HG03066 (cell line): ENCODE measurements around the gene ATL1.
"Not testable (repeated sequence)": the region's sequence is repeated elsewhere in the genome, so short reads cannot be mapped to it uniquely, and the experiment has no call there.

ENCODE experiments used
- ATAC-seq: cut with Tn5 transposase; IDR thresholded peaks from one replicate; pipeline ENCODE4 v1.9.1; 2021; ENCODE audit warnings: low read depth; ENCODE audit not compliant: unreplicated experiment

ATL1 gene

DNA sequence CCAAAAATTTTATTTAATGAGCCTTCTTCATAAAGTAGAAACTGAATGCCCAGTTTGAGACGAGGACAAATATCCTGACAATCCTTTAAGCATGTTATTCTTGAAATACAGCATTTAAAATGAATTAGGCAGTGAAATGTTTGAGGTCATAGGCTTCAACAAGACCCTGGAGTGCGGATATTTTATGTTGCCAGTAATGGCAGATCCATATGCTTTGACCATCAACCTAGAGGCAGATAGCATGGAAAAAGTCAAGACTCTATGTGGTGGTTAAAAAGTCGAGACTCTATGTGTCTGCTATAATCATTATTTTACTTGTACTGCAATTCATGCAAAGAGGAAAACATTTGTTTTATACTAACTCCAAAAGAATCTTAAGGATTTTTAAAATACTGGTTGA lies 25.5 kb upstream of the ATL1 start:
- ATAC-seq = no peak

DNA sequence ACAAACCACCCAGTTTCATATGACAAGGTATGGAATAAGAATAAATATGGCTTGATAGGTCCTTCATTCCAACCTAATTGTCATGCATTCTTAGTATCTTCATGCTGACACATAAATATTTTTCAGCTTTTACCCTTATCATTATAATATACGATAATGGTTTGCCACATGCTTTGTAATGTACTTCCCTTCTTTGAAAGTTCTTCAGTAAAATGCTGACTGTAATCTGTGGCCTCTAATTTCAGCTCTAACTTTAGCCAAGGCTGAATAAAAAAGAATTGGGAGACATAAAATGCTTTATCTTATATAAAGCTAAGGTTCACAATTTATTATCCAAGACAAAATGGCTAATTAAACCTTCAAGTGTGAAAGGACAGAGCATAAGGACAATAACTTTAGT lies 24.9 kb upstream of the ATL1 start:
- ATAC-seq = no peak

DNA sequence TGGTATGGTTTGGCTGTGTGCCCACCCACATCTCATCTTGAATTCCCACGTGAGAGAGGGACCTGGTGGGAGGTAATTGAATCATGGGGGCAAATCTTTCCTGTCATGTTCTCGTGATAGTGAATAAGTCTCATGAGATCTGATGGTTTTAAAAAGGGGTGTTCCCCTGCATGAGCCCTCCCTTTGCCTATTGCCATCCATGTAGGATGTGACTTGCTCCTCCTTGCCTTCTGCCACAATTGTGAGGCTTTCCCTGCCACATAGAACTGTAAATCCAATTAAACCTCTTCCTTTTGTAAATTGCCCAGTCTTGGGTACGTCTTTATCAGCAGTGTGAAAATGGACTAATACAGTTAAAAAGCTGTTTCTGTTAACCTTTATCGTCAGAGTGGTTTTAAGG lies 21.9 kb upstream of the ATL1 start:
- ATAC-seq = not testable (repeated sequence)

DNA sequence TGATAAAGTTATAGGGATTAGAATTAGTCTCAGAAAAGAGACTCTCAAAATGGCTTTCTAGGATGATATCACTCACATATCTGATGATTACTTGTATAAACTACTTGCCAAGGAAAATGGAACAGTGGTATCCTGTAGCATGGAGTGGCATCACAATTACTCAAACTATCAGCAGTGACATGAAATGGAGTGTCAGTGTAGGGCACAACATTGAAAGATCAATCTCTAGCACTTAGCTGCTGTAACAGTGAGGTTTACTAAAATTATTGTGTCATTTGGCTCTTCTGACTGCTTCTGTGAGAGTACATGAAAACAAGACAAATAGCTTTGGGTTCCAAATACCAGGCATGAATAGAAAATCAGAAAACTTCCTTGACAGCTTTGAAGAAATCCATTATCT lies 20.9 kb upstream of the ATL1 start:
- ATAC-seq = no peak

DNA sequence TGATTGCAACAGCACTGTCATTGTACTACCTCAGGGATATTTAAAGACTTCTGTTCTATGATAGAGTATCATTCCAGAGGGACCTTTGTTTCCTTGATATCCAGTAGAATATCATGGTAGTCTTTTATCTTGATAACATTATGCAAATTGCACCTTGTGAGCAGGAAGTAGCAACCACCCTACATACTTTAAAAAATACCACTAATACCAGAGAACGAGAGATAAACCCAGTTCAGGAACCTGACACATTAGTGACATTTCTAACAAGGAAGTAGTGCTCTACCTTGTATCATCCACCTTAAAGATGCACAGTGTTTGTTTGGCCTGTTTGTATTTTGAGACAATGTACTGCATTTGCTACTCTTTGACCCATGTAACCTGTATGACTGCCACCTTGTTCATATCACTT lies 18.8 kb upstream of the ATL1 start:
- ATAC-seq = no peak

DNA sequence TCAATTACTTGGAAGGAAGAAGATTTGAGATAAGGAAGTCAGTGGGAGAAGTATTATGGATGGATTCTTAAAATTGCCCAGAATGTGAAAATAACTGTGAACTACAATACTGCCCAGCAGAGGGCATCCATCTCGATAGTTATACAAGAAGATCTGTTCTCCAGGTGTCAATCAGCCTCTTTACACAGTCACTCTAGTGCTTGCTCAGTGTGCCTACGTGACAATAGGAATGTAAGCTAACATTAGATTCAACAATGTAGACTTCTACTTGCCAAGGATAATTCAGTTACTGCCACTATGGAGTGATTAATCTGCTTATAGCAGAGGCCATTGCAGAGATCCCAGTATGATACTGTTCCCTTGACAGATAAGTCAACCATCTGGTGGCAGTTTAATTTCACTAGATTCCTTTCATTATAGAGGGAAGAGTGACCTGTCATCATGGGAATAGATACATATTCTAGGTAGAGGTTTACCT lies 17.0 kb upstream of the ATL1 start:
- ATAC-seq = no peak

DNA sequence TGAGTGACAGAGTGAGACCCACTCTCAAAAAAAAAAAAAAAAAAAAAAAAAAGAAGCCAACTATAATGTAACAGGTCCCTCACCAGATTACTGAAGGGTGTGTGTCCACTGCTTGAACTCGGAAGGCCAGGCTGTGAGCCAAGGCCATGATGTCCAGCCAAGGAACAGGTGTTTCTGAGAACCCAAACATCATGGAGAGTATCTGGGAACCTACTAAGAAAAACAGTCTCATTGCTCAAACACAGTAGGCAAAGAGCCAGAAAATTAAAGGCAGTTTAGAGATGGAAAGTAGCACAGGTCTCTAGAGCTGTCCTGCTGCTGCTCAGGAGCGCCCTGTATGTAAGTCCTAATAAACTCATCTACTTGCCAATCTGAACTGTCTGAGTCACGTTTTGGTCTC lies 15.0 kb upstream of the ATL1 start:
- ATAC-seq = no peak

DNA sequence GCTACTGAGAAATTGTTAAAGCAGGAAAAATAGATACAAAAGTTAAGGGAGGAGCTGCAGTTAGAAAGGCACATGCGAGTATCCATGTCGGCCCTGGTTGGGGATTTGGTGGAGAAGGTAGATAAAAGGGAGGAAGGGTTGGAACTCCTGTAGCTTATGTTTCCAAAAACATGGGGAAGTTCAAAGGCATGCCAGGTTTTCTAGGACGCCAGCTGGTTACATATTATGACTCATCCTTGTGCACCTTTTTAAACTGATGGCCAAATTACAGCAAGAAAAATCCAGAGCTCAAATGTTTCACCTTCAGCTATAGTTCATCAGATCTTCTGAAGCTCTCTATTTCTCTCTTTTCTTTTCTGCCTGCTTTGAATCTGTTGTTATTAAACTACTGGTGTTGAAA lies 14.3 kb upstream of the ATL1 start:
- ATAC-seq = no peak

DNA sequence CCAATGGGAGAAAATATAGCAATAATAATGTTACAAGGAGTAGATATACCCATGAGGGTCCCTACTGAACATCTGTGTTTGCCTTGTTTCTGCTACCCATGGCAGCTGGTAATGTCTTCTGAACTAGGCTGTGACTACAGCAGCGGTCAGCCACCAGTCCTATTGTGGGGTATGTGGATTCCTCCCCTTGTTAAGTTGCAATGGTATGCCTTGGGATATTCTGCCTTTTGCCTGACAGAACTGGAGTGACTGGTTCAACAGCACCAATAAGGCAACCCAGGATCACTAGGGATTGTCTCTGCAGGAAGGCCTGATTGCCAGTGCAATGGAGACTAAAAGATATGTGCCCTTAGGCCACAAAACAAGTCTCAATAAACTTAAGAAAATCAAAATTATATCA lies 9.7 kb upstream of the ATL1 start:
- ATAC-seq = no peak

DNA sequence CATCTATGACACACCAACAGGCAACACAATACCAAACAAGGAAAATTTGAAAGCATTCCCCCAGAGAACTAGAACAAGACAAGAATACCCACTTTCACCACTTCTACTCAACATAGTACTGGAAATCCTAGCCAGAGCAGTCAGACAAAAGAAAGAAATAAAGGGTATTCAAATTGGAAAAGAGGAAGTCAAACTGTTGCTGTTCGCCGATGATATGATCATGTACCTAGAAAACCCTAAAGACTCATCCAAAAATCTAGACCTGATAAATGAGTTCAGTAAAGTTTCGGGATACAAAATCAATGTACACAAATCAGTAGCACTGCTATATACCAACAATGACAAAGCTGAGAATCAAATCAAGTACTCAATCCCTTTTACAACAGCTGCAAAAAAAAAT lies 8.1 kb upstream of the ATL1 start:
- ATAC-seq = no peak

DNA sequence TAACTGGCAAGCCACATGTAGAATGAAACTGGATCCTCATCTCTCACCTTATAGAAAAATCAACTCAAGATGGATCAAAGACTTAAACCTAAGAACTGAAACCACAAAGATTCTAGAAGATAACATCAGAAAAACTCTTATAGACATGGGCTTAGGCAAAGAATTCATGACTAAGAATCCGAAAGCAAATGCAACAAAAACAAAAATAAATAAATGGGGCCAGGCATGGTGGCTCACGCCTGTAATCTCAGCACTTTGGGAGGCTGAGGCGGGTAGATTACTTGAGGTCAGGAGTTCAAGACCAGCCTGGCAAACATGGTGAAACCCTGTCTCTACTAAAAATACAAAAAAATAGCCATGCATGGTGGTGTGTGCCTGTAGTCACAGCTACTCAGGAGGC lies 7.1 kb upstream of the ATL1 start:
- not testable (repeated sequence) for ATAC-seq

DNA sequence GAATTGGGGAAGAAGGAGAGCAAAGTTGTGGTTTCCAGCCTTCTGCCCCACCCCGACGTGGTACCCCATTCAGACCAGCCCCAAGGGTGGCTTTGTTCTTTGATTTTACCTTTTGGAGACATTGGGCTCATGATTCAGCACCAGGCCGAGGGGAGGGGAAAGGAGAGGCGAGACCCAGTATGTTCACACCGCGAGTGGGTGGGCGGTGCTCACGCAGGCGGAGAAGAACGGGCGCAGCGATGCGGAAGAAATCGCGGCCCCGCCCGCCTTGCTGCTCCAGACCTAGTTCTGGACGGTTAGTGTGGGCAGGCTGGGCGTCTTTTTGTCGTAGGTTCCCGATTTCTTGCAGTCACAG lies 963 bp downstream of the ATL1 start:
- ATAC-seq = no peak

DNA sequence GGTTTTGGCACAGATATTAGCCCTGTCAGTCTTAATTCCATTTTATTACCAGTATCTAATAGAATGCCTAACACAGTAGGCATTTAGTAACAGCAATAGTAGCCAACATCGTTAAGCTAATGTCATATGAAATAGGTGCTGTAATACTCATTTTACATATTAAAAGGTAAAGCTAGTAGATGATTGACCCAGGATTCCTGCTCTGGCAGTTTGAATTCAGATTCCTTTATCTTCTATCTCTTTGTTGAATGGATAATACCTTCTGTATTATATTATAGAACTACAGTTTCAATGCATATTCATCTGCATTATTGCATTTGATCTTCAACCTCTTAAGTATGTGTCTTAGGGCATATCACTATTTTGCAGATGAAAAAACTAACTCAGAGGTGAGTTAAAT lies 2.9 kb downstream of the ATL1 start:
- no peak for ATAC-seq

DNA sequence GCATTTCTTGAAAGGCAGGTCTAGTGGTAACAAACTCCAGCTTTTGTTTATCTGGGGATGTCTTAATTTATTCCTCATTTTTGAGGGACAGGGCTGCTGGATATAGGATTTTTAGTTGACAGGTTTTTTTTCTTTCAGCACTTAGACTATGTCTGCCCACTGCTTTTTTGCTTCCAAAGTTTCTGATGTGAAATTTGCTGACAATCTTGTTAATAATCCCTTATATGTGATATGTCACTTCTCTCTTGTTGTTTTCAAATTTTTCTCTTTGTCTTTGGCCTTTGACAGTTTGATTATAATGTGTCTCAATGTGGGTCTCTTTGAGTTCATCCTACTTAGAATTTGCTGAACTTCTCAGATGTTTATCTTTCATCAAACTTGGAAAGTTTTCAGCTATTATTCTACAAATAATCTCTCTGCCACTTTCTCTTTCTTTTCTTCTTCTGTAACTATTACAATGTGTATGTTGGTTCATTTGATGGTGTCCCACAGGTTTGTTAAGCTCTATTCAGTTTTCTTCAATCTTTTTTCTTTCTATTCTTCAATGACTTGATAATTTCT lies 9.8 kb downstream of the ATL1 start:
- no peak for ATAC-seq

DNA sequence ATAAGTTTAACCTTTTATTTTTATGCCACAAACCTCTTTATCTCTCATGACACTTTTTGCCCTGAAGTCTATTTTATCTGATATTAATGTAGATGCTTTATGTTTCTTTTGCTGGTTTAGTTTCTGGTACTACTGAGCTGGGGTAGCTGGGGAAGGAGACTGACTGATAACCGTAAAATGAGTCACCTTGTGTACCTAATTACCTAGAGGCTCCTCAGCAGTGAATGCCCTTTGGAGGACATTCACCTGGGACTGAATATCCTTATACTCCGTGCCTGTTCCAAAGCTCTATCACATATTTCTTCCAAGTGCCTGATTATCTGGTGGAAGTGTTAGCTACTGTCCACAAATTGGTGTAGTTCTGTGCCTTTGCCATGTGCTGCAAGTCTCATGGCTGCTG lies 13.9 kb downstream of the ATL1 start:
- ATAC-seq = no peak

DNA sequence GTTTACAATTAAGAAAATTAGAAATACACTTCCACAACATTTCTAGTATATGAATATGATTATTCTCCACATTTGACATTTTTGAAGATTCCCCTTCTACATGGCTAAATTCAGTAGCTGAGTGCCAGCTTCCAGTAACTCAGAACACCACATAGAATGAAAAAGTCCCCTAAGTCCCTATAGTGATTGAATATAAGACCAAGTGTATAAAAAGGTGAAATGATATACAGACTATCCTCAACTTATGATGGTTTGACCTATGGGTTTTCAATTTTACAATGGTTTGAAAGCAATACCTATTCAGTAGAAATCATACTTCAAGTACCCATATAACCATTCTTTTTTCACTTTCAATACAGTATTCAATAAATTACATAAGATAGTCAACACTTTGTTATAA lies 15.8 kb downstream of the ATL1 start:
- ATAC-seq = no peak

DNA sequence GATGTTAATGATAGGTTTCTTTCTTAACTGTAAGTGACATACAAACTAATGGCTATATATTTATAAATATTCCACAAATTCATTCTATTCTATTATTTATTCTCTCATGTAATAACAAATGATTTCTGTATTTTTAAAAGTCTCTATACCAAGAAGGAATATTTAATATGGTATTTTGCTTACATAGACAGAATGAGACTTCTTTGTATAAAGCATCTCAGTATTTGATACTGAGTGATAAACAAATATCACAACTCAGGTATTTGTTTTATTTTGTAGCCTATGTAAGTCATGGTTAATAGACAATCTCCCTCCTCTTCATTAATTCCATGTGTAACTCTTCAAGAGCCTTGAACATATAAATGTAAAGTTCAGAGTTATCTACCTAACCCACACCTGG lies 18.0 kb downstream of the ATL1 start:
- ATAC-seq = no peak

DNA sequence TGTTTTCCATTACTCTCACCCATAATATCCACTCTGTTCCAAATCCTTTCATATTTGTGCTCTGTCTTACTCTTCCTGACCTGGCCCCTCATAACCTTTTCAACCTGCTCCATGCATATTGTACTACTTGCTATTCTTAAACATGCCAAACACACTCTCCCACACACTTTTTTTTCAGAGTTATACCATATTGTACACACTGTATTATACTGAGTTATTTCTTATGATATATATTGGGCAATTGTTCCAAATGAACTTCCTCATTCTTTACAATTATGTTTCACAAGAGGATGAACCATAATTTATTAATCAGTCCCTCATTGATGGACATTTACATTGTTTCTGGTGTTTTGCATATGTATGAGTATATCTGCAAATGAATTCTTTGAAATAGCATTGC lies 18.5 kb downstream of the ATL1 start:
- ATAC-seq = no peak

DNA sequence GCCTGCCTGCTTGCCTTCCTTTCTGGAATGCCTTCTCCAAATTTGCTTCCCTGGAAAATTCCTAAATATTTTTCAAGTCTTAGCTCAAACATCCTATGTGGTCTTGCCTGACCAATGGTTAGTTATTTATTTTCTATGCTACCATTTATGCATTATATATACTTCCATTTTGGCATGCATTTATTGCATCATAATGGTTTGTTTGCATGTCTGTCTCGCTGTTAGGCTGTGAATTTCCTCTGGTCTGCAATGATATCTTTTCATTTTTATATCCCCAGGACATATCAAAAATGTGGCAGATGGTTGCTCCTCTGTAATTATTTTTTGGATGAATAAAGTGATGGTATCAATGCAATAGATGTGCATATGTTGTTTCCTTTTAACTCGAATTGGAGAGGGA lies 30.5 kb downstream of the ATL1 start:
- ATAC-seq = no peak

DNA sequence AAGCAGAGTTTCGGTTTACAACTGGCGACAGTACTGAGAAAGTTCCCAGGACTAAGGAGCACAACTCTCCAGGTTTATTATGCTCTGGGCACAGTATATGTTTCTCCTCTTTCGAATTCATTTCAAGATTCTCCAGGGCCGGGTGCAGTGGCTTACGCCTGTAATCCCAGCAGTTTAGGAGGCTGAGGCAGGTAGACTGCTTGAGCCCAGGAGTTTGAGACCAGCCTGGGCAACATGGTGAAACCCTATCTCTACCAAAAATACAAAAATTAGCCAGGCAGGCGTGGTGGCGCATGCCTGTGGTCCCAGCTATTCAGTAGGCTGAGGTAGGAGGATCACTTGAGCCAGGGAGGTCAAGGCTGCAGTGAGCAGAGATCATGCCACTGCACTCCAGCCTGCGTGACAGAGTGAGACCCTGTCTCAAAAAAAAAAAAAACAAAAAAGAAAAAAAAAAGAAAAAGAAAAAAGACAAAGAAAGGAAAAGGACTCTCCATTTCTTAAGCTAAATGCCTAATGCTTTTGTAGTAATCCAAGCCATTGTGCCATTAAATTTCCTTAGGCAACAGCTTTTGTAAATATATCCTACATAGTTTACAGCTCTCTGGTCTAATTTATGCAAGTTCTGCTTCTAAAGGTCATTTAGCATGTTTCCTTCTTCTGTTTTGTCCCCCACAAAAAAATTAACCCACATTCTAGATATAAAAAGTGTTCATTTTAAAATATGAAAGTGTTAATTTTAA lies 34.8 kb downstream of the ATL1 start:
- ATAC-seq = no peak

DNA sequence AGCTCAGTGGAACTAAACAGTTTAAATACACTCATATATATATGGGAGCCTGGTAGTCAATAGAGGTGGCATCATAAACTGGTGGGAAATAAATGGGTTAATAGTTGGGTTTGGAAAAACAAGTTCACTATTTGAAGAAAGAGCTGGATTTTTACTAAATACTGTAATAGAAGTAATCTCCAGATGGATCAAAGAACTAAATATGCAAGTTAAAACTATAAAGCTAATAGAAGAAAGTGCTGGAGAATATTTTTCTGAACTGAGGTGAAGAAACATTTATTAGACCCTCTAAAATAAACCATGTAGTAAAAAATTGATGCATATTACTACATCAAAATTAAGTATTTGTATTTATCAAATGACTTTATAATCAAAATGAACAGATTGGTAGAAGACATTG lies 38.8 kb downstream of the ATL1 start:
- ATAC-seq = no peak

DNA sequence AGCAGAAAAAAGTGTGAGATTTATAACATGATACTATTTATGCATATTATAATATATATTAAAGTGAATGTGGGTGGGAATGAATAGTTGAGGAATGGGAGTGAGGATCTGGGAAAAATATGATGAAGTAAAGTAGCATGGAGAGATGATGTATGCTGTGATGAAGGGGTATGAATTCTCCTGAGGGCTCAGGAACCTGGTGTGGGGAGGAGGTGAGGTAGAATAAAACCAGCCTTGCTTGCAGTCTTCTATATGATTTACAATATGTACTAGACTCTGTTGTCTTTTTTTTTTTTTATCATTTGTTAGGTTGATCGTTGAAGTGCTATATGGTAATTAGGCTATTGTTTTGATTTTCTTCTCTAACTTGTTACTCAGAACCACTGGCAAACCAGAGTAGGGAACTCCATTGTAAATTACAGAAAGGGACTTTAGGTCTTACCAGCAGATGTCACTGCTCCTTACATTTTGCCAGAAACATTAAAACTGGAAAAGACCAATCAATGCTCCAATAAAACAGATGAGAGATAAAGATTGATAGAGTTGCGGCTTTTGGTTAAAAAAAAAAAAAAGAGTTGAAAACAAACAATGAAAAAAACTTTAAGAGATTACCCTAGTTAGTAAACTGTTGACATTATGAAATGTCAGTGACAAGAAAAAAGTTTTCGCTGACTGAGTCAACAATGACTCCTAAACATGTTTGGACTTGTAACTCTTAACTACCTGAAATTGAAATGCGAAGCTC lies 39.9 kb downstream of the ATL1 start:
- no peak for ATAC-seq
